ENCODE data around the gene ARR3. TPM values are rescaled to one million over a fixed set of nuclear protein-coding genes. Genes with fewer than 3 reads are reported as not detected.

ARR3 gene
- polyA plus RNA-seq, 1 donor from 2014 or later = not detected

GRCh38 chrX:70231666-70232065 lies 36.5 kb upstream of the ARR3 start:
- H3K4me3 ChIP-seq (ENCODE audit: low read length) = no peak overlapping the region
- H3K9me3 ChIP-seq (ENCODE audit: low read length) = no peaks in the 10 kb centered on the region
- H3F3A ChIP-seq (ENCODE audit: insufficient read depth, low read length, poor library complexity, severe bottlenecking) = no peaks in the 10 kb centered on the region
- no peak overlapping the region for H3K27ac ChIP-seq (ENCODE audit: low read length)
- no peaks in the 10 kb centered on the region for H3K9me2 ChIP-seq (ENCODE audit: insufficient read depth, low read length)
- H4K20me1 ChIP-seq (ENCODE audit: insufficient read depth) = no peaks in the 10 kb centered on the region
- H3K36me3 ChIP-seq (ENCODE audit: insufficient read depth, low read length) = no peaks in the 10 kb centered on the region
- no peaks in the 10 kb centered on the region for H3K79me2 ChIP-seq (replicated peaks; ENCODE audit: insufficient read depth, low read length)
- no peak overlapping the region for H2AFZ ChIP-seq (ENCODE audit: low read depth, low read length)
- no peak overlapping the region for H3K4me2 ChIP-seq (ENCODE audit: low read length)
- TF ChIP-seq EP300 (conservative IDR thresholded peaks at IDR 0.05; ENCODE audit: poor library complexity, severe bottlenecking) (no peak), TAF1 (IDR thresholded peaks at IDR 0.05; ENCODE audit: low read depth) (no peak), MXI1 (conservative IDR thresholded peaks at IDR 0.05; ENCODE audit: poor library complexity, severe bottlenecking) (no peak), REST (IDR thresholded peaks at IDR 0.05; ENCODE audit: borderline replicate concordance) (no peak), CTCF (IDR thresholded peaks at IDR 0.05; ENCODE audit: poor library complexity, severe bottlenecking) (no peak), EZH2 (IDR thresholded peaks at IDR 0.05; ENCODE audit: borderline replicate concordance, insufficient read depth, low read length, poor library complexity, severe bottlenecking) (no peak), RAD21 (conservative IDR thresholded peaks at IDR 0.05) (no peak), SMC3 (conservative IDR thresholded peaks at IDR 0.05; ENCODE audit: poor library complexity) (no peak), POLR2AphosphoS5 (IDR thresholded peaks at IDR 0.05) (no peak)
- H3K27me3 ChIP-seq (ENCODE audit: insufficient read depth, low read depth, low read length) = no peaks in the 10 kb centered on the region
- no peak overlapping the region for H3K9ac ChIP-seq (ENCODE audit: low read length)

DNA sequence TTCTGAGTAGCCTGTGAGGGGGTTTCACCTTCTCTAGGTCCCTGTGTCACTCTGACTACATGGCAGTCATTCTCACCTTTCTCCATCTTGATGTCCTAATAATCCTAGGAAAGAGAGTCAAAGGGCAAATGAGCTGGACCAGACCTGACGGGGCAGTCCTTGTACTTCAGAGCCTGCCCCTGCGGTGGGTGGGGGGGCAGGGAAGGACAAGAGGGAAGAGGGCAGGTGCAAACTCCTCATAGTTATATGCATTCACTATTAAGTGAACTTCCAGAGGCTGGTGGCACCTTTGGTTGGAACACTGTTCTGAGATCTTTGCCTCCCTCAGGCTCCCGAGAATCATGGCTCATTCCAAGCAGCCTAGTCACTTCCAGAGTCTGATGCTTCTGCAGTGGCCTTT lies 33.8 kb upstream of the ARR3 start, which contains the start of gene AWAT1:
Gene AWAT1, plus strand, starts transcription at position 301 of the 400 bp plus-strand sequence. Its CDS starts 41 bp downstream, at position 342.
- Histone ChIP-seq H3K79me2 (replicated peaks; ENCODE audit: insufficient read depth, low read length) (no peaks in the 10 kb centered on the region), H3K27ac (ENCODE audit: low read length) (no peak within 1 kb of the TSS), H3F3A (ENCODE audit: insufficient read depth, low read length, poor library complexity, severe bottlenecking) (no peaks in the 10 kb centered on the region), H3K9ac (ENCODE audit: low read length) (no peak within 1 kb of the TSS), H3K36me3 (ENCODE audit: insufficient read depth, low read length) (no peaks in the 10 kb centered on the region), H3K4me2 (ENCODE audit: low read length) (no peak within 1 kb of the TSS), H3K9me2 (ENCODE audit: insufficient read depth, low read length) (no peaks in the 10 kb centered on the region), H3K4me3 (ENCODE audit: low read length) (no peak within 1 kb of the TSS), H4K20me1 (ENCODE audit: insufficient read depth) (no peaks in the 10 kb centered on the region), H3K9me3 (ENCODE audit: low read length) (no peaks in the 10 kb centered on the region), H2AFZ (ENCODE audit: low read depth, low read length) (no peak within 1 kb of the TSS), H3K27me3 (ENCODE audit: insufficient read depth, low read depth, low read length) (no peaks in the 10 kb centered on the region)
- TF ChIP-seq MXI1 (conservative IDR thresholded peaks at IDR 0.05; ENCODE audit: poor library complexity, severe bottlenecking) (no peak), EP300 (conservative IDR thresholded peaks at IDR 0.05; ENCODE audit: poor library complexity, severe bottlenecking) (no peak), TAF1 (IDR thresholded peaks at IDR 0.05; ENCODE audit: low read depth) (no peak), REST (IDR thresholded peaks at IDR 0.05; ENCODE audit: borderline replicate concordance) (no peak), CTCF (IDR thresholded peaks at IDR 0.05; ENCODE audit: poor library complexity, severe bottlenecking) (no peak), POLR2AphosphoS5 (IDR thresholded peaks at IDR 0.05) (no peak), SMC3 (conservative IDR thresholded peaks at IDR 0.05; ENCODE audit: poor library complexity) (no peak), RAD21 (conservative IDR thresholded peaks at IDR 0.05) (no peak), EZH2 (IDR thresholded peaks at IDR 0.05; ENCODE audit: borderline replicate concordance, insufficient read depth, low read length, poor library complexity, severe bottlenecking) (no peak)
